Sigmoid colon (tissue), 7 donors: ENCODE results near the gene GNPNAT1. TPM values are rescaled to one million over a fixed set of nuclear protein-coding genes. Genes with fewer than 3 reads are reported as not detected.

ENCODE experiments used
- DNase-seq: peaks from one replicate; pipeline ENCODE4 v3.0.0-alpha.2; 2019
- H3K27ac ChIP-seq, 4 donors: fragments of 200-600 bp; sonication (generic); one replicate each; pipeline ENCODE4 v1.5.1; 2016 to 2019; ENCODE audit warnings: mild to moderate bottlenecking in 1 of 4
- H3K27me3 ChIP-seq, 3 donors: fragments of 200-600 bp; sonication (generic); one replicate each; pipeline ENCODE4 v1.5.1; 2019; ENCODE audit warnings: mild to moderate bottlenecking in 1 of 3
- H3K36me3 ChIP-seq, 4 donors: fragments of 200-600 bp; sonication (generic); one replicate each; pipeline ENCODE4 v1.5.1; 2016 to 2019
- H3K4me1 ChIP-seq, 4 donors: fragments of 200-600 bp; sonication (generic); one replicate each; pipeline ENCODE4 v1.5.1; 2017 to 2019
- H3K4me3 ChIP-seq, 4 donors: fragments of 200-600 bp; sonication (generic); one replicate each; pipeline ENCODE4 v1.5.1; 2017 to 2019; ENCODE audit warnings: mild to moderate bottlenecking in 2 of 4, moderate library complexity in 1 of 4
- H3K9me3 ChIP-seq, 4 donors: fragments of 200-600 bp in 3 of 4; sonication (generic) in 3 of 4; one replicate each; pipeline versions ENCODE4 v1.5.1 to v1.6.1; 2013 to 2019
- EP300 ChIP-seq, 4 donors: sonication (generic); formaldehyde crosslinking; IDR thresholded peaks; one replicate each; pipeline ENCODE4 v1.6.1; 2017; ENCODE audit warnings: antibody characterized with exemption in 4 of 4
- POLR2A ChIP-seq, 2 donors: fragments of 450-650 bp; IDR thresholded peaks; one replicate each; pipeline ENCODE4 v1.6.1; 2016; ENCODE audit warnings: antibody characterized with exemption in 2 of 2, mild to moderate bottlenecking in 2 of 2, moderate library complexity in 2 of 2
- POLR2AphosphoS5 ChIP-seq, 4 donors: sonication (generic); formaldehyde crosslinking; IDR thresholded peaks; one replicate each; pipeline ENCODE4 v1.6.1; 2017; ENCODE audit warnings: antibody characterized with exemption in 4 of 4
- WGBS, 2 donors: extraction: QIAGEN DNeasy Blood & Tissue Kit; methylation state at CpG; one replicate each; pipeline ENCODE4 v1.1.7; 2013; 5-methylcytosine and 5-hydroxymethylcytosine counted together
- intact Hi-C: fragments of 100-400 bp; cut with DNase I; formaldehyde crosslinking; loops from one replicate; pipeline ENCODE4 v1.15.1; 2023
- polyA plus RNA-seq, 3 donors: library from polyadenylated mRNA; stranded (reverse); fragments of 200-250 nt; gene quantifications; one replicate each; pipeline ENCODE4 v1.2.3, GENCODE V29; 2013
- total RNA-seq, 4 donors: library from RNA; depleted of rRNA; stranded (reverse); fragments of >200 nt; gene quantifications; one replicate each; pipeline ENCODE4 v1.1.0, GENCODE V29; 2016
- TF ChIP-seq, protein P1 (sequence below), 4 experiments: fragments of 450-650 bp in 3 of 4; fragments of 200-600 bp in 1 of 4; IDR thresholded peaks; one replicate each; pipeline ENCODE4 v1.5.1; 2016 to 2019; ENCODE audit warnings: antibody characterized with exemption in 4 of 4, mild to moderate bottlenecking in 3 of 4, moderate library complexity in 2 of 4
- donor health status: healthy with polysubstance abuse.
- donor health status: Bipolar disorder and iron deficiency.
- donor health status: healthy.

GNPNAT1 gene
- total and polyA plus RNA-seq, 7 donors = 13.3 to 34.9 (median 18.8) TPM

GRCh38 chr14:52835122-52835903, 43.9 kb upstream of the GNPNAT1 start:
- H3K9me3 ChIP-seq = no peaks in the 10 kb centered on the region
- DNase-seq = no peak
- TF ChIP-seq POLR2A (IDR thresholded peaks at IDR 0.05) = no peak
- no peak for TF ChIP-seq EP300 (IDR thresholded peaks at IDR 0.05)
- no peak for TF ChIP-seq POLR2AphosphoS5 (IDR thresholded peaks at IDR 0.05)
- TF ChIP-seq, protein P1, sequence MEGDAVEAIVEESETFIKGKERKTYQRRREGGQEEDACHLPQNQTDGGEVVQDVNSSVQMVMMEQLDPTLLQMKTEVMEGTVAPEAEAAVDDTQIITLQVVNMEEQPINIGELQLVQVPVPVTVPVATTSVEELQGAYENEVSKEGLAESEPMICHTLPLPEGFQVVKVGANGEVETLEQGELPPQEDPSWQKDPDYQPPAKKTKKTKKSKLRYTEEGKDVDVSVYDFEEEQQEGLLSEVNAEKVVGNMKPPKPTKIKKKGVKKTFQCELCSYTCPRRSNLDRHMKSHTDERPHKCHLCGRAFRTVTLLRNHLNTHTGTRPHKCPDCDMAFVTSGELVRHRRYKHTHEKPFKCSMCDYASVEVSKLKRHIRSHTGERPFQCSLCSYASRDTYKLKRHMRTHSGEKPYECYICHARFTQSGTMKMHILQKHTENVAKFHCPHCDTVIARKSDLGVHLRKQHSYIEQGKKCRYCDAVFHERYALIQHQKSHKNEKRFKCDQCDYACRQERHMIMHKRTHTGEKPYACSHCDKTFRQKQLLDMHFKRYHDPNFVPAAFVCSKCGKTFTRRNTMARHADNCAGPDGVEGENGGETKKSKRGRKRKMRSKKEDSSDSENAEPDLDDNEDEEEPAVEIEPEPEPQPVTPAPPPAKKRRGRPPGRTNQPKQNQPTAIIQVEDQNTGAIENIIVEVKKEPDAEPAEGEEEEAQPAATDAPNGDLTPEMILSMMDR (IDR thresholded peaks at IDR 0.05) = no peak
- no peaks in the 10 kb centered on the region for H3K27me3 ChIP-seq
- H3K4me3 ChIP-seq = no peak overlapping the region
- peaks cover 0 to 15% (median 6%) of the 10 kb centered on the region in 4 donors for H3K4me1 ChIP-seq
- no peaks in the 10 kb centered on the region for H3K36me3 ChIP-seq
- intact Hi-C loops = no loop called here
- 83 to 86% methylated on average over 12 of the region's 12 CpGs for WGBS, 2 donors
- H3K27ac ChIP-seq = peak overlapping the region in 1 of 4 donors; percentile 27

GRCh38 chr14:52834440-52834842, 43.0 kb upstream of the GNPNAT1 start:
- intact Hi-C loops = no loop called here
- Histone ChIP-seq H3K4me1 (peaks cover 0 to 15% (median 6%) of the 10 kb centered on the region in 4 donors), H3K27me3 (no peaks in the 10 kb centered on the region), H3K27ac (peak overlapping the region in 1 of 4 donors; percentile 27), H3K9me3 (no peaks in the 10 kb centered on the region), H3K4me3 (no peak overlapping the region), H3K36me3 (no peaks in the 10 kb centered on the region)
- 78 to 81% methylated on average over 1 of the region's 1 CpG for WGBS, 2 donors
- TF ChIP-seq, protein P1 (IDR thresholded peaks at IDR 0.05) = no peak
- peak in 1 of 4 donors; percentile 20 for TF ChIP-seq POLR2AphosphoS5 (IDR thresholded peaks at IDR 0.05)
- TF ChIP-seq POLR2A (IDR thresholded peaks at IDR 0.05) = no peak
- no peak for DNase-seq

GRCh38 chr14:52833891-52834290, 42.5 kb upstream of the GNPNAT1 start:
- 92 to 94% methylated on average over 5 of the region's 5 CpGs for WGBS, 2 donors

DNA sequence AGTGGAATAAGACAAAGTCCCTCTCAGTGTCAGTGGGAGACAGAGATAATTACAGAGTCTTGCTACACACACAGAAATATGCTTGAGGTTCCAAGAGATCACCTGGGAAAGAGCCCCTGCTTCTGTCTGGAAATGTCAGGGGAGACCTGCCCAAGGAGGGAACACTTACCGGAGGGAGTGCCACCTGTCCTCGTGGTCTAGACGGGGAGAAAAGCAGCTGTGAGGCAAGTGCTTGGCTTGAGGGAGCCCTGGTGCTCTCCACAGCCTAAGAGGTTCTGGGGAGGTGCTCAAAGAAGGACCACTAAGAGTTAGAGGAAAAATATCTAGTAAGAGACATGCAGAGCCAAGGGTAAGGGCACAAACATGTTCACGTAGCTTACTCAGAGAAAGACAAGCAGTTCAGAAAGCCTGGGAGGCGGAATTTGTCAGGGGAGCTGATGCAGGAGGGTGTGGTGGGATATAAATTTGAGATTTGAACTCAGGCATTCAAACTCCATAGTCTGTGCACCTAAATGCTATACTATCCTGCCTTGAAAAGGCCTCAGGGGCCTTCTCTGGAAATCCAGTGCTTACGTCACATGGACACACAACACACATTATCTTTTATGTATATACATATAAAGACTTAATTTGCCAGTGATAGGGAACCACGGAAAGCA, 38.2 kb upstream of the GNPNAT1 start:
- peaks cover 0 to 6% (median 3%) of the 10 kb centered on the region in 4 donors for H3K4me1 ChIP-seq
- no peaks in the 10 kb centered on the region for H3K27me3 ChIP-seq
- no peak overlapping the region for H3K4me3 ChIP-seq
- H3K9me3 ChIP-seq = no peaks in the 10 kb centered on the region
- H3K27ac ChIP-seq = no peak overlapping the region
- intact Hi-C loops = no loop called here
- no peak for TF ChIP-seq POLR2AphosphoS5 (IDR thresholded peaks at IDR 0.05)
- TF ChIP-seq, protein P1 (IDR thresholded peaks at IDR 0.05) = no peak
- TF ChIP-seq POLR2A (IDR thresholded peaks at IDR 0.05) = no peak
- no peak for TF ChIP-seq EP300 (IDR thresholded peaks at IDR 0.05)
- no peaks in the 10 kb centered on the region for H3K36me3 ChIP-seq
- 74 to 85% methylated on average over 7 of the region's 7 CpGs for WGBS, 2 donors
- DNase-seq = no peak

More at GRCh38 chr14:52833891-52834290, 42.5 kb upstream of the GNPNAT1 start:
- no peak for DNase-seq
- TF ChIP-seq POLR2AphosphoS5 (IDR thresholded peaks at IDR 0.05) (no peak), POLR2A (IDR thresholded peaks at IDR 0.05) (no peak), EP300 (IDR thresholded peaks at IDR 0.05) (no peak)
- TF ChIP-seq, protein P1 (IDR thresholded peaks at IDR 0.05) = no peak
- no peak overlapping the region for H3K27ac ChIP-seq
- H3K9me3 ChIP-seq = no peaks in the 10 kb centered on the region
- no peaks in the 10 kb centered on the region for H3K36me3 ChIP-seq
- H3K4me3 ChIP-seq = no peak overlapping the region
- intact Hi-C loops = no loop called here
- no peaks in the 10 kb centered on the region for H3K27me3 ChIP-seq
- H3K4me1 ChIP-seq = peaks cover 0 to 15% (median 6%) of the 10 kb centered on the region in 4 donors
